Measurements from ENCODE around the gene DNAJC1.
A peak's percentile ranks its signal among the peaks of the same experiment; 100 is the strongest.

DNA sequence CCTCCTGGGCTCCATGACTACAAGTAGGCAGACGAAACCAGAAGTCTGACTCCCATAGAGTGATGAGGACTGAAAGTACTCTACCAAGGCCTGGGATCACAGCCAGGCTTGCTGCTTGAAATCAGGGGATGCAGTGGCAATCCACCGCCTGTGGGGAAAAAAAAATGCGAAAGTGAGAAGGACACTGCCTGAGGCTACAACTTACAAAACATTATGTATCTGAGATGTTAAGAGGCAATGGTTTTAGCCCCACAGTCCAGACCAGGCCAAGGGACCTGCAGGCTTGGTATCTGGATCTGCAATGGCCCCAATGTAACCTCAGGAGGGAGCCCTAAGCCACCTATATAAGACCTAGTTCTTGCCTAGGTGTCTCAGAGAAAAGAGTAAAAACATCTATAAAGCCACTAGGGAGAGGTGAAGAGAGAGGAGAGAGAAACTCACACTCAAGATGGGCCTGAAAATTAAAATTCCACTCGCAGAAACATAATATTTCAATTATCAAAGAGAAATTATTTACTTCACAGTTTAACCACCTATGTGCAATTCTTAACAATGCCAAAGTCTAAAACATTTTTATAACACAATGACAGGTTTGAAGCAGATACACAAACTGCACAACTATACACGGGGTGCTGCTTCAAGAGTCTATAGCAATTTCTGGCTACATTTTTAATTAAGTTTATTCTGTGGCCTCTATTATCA lies 13.9 kb downstream of the DNAJC1 start:
- peak; percentile 65 to 68 (median 65) for TF ChIP-seq CTCF (IDR thresholded peaks at IDR 0.05 in 2 of 3, conservative IDR thresholded peaks at IDR 0.05 in 1 of 3; ENCODE audit: control insufficient read depth in 2 of 3, extremely low read depth in 1 of 3, insufficient read depth in 1 of 3, low read depth in 3 of 3, low read length in 3 of 3)
- no peak for TF ChIP-seq HDAC2 (IDR thresholded peaks at IDR 0.05)
- TF ChIP-seq ATF7 (IDR thresholded peaks at IDR 0.05; ENCODE audit: low read depth): no peak
- TF ChIP-seq POLR2AphosphoS5 (IDR thresholded peaks at IDR 0.05; ENCODE audit: low read length): no peak
- TF ChIP-seq BACH1 (IDR thresholded peaks at IDR 0.05; ENCODE audit: borderline replicate concordance): no peak
- no peak for TF ChIP-seq KLF5 (IDR thresholded peaks at IDR 0.05; ENCODE audit: partially characterized antibody)
- TF ChIP-seq, protein P1, sequence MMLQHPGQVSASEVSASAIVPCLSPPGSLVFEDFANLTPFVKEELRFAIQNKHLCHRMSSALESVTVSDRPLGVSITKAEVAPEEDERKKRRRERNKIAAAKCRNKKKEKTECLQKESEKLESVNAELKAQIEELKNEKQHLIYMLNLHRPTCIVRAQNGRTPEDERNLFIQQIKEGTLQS (IDR thresholded peaks at IDR 0.05; ENCODE audit: borderline replicate concordance, extremely low read depth, low read depth, low read length): no peak

All from GM12878 (cell line).